NT2/D1 (cell line): ENCODE results near the gene MRPS34.

Experiments used
- DNase-seq: peaks from one replicate; pipeline ENCODE4 v3.0.0-alpha.2; 2011; ENCODE audit warnings: low read depth, low spot score
- H3K27me3 ChIP-seq: 2 replicates; pipeline ENCODE4 v1.6.0; 2011; ENCODE audit warnings: mild to moderate bottlenecking; ENCODE audit not compliant: insufficient read length, insufficient read depth
- H3K36me3 ChIP-seq: 2 replicates; pipeline ENCODE4 v1.6.1; 2011; ENCODE audit warnings: mild to moderate bottlenecking, low read length, mixed read lengths; ENCODE audit not compliant: insufficient read depth, insufficient read length
- H3K4me1 ChIP-seq: 2 replicates; pipeline ENCODE4 v1.5.1; 2011; ENCODE audit not compliant: insufficient read depth, insufficient read length
- H3K4me3 ChIP-seq: 2 replicates; pipeline ENCODE4 v1.5.1; 2011; ENCODE audit warnings: low read depth; ENCODE audit not compliant: insufficient read length
- H3K9ac ChIP-seq: 2 replicates; pipeline ENCODE4 v1.6.0; 2011; ENCODE audit warnings: low read depth; ENCODE audit not compliant: insufficient read length
- H3K9me3 ChIP-seq: 2 replicates; pipeline ENCODE4 v1.5.1; 2011; ENCODE audit warnings: mild to moderate bottlenecking, low read length; ENCODE audit not compliant: insufficient read depth
- SUZ12 ChIP-seq: IDR thresholded peaks from 2 replicates; pipeline ENCODE4 v1.6.1; 2011; ENCODE audit not compliant: insufficient read length, insufficient read depth; ENCODE audit errors: extremely low read depth
- YY1 ChIP-seq: IDR thresholded peaks from 2 replicates; pipeline ENCODE4 v1.6.1; 2011; ENCODE audit not compliant: insufficient read length, insufficient read depth
- ZNF274 ChIP-seq: IDR thresholded peaks from 2 replicates; pipeline ENCODE4 v1.6.1; 2011; ENCODE audit warnings: mild to moderate bottlenecking, low read depth, low read length

Gene MRPS34

GRCh38 chr16:1779234-1779701 lies 6.3 kb upstream of the MRPS34 start:
- peaks cover 72% of the 10 kb centered on the region for H3K36me3 ChIP-seq
- H3K27me3 ChIP-seq: no peaks in the 10 kb centered on the region
- no peaks in the 10 kb centered on the region for H3K9me3 ChIP-seq
- no peak overlapping the region for H3K4me3 ChIP-seq
- DNase-seq: no peak
- peaks cover 24% of the 10 kb centered on the region for H3K4me1 ChIP-seq
- H3K9ac ChIP-seq: peak overlapping the region; percentile 16
- TF ChIP-seq YY1: no peak
- no peak for TF ChIP-seq SUZ12
- TF ChIP-seq ZNF274: no peak

GRCh38 chr16:1778200-1779179 lies 5.6 kb upstream of the MRPS34 start:
- peaks cover 72% of the 10 kb centered on the region for H3K36me3 ChIP-seq
- H3K9ac ChIP-seq: peak overlapping the region; percentile 42
- TF ChIP-seq SUZ12 (no peak), YY1 (no peak), ZNF274 (no peak)
- H3K4me1 ChIP-seq: peaks cover 30% of the 10 kb centered on the region
- H3K9me3 ChIP-seq: no peaks in the 10 kb centered on the region
- H3K4me3 ChIP-seq: no peak overlapping the region
- DNase-seq: no peak
- no peaks in the 10 kb centered on the region for H3K27me3 ChIP-seq

DNA sequence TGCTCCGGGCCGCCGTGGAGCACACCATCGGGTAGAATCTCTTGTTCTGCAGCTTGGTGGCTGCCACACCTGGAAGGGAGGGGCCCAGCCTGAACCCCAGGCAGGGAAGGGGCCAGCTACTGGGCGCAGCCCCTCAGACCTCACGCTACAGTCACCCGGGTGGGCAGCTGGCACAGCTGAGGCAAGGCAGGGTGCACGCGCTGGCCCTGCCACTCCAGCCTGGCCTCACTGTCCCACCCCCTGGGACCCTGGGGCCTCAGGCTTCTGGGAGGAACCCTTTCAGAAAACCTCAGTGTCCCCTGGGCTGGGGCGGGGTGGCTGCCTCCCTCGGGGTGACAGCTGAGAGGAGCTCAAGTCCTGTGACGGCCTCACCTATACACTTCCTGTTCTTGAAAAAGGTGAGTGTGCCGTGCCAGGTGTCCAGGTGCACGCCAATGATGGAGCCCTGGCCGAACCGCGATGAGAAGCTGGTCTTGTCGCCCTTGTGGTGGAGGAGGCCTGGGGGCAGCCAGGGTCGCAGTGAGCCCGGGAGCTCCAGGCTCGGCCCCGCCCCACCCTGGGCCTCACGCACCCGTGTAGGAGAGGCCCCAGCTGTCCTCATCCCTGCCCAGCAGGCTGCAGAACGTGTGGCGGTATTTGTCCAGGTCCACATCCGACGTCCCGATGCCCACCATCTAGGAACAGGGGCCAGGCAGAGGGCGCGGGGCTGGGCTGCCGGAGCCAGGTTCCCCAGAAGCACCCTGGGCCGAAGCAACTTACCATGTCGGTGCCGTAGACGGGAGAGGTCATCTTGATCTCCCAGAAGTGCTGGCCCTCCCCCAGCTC lies 4.7 kb upstream of the MRPS34 start:
- peaks cover 30% of the 10 kb centered on the region for H3K4me1 ChIP-seq
- peak overlapping the region; percentile 42 for H3K9ac ChIP-seq
- H3K9me3 ChIP-seq: no peaks in the 10 kb centered on the region
- no peak overlapping the region for H3K4me3 ChIP-seq
- no peak for DNase-seq
- peaks cover 73% of the 10 kb centered on the region for H3K36me3 ChIP-seq
- H3K27me3 ChIP-seq: no peaks in the 10 kb centered on the region
- no peak for TF ChIP-seq YY1
- no peak for TF ChIP-seq SUZ12
- no peak for TF ChIP-seq ZNF274

DNA sequence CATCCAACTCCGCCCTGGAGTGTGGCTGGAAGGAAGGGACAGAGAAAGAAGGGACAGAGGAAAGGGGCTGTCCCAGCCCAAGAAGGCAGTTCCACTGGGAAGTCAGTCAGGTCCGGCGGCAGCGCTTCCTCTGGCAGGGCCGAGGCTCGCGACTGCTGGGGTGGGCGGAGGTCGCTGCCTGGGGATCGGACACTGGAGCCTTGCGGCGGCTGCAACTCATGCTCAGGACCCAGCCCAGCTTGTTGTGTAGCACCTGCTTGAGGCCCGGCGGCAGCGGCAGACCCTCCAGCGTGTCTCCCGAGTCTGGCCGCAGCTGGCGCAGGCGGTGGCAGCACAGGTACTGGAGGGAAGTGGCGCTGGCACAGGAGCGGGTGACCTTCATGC lies 4.0 kb upstream of the MRPS34 start:
- no peaks in the 10 kb centered on the region for H3K9me3 ChIP-seq
- no peak overlapping the region for H3K4me3 ChIP-seq
- H3K36me3 ChIP-seq: peaks cover 79% of the 10 kb centered on the region
- no peaks in the 10 kb centered on the region for H3K27me3 ChIP-seq
- no peak for DNase-seq
- H3K9ac ChIP-seq: no peak overlapping the region
- TF ChIP-seq SUZ12: no peak
- H3K4me1 ChIP-seq: peaks cover 30% of the 10 kb centered on the region

- H3K4me3 ChIP-seq: no peak overlapping the region
- no peak for TF ChIP-seq ZNF274
- TF ChIP-seq YY1: no peak
- no peak for TF ChIP-seq SUZ12
- H3K4me1 ChIP-seq: peaks cover 30% of the 10 kb centered on the region
- no peak for DNase-seq
- no peaks in the 10 kb centered on the region for H3K27me3 ChIP-seq
- H3K9ac ChIP-seq: no peak overlapping the region
- no peaks in the 10 kb centered on the region for H3K9me3 ChIP-seq
- peaks cover 82% of the 10 kb centered on the region for H3K36me3 ChIP-seq
These were observed 3.7 kb upstream of the MRPS34 start for GRCh38 chr16:1776672-1776955.

DNA sequence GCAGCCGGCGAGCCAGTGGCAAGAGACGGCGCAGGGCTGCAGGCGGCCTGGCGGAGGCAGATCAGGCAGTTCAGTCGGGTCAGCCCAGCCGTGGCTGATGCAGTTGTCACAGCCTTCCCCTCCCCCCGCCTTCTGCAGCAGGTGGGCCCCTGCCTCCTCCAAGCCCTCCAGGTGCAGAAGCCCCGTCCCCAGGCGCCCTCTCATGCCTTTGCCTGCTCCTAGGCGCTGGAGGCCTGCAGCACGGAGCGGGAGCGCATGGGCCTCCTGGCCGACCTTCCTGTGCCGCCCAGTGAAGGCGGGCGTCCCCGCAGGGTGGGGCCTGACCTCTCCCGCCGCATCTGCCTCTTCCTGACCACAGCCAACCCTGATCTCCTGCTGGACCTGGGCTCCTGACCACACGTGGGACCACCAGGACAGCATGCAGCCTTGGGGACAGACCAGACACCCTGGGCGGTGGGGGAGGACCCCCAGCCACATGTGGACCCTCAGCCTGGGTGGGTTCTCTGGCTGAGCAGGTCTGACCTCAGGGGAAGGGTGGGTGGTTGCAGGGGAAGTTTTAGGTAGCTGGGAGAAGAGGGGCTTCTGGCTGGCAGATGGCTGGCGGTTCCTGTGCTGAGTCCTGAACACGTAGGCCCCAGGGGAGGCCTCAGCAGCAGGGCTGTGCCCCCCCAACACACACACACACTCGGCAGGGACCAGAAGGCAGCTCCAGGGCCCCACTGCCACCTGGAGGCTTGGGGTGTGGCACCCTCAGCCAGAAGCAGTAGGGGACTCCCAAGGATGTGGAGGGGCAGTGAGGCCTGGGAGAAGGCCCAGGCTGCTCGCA lies 3.1 kb upstream of the MRPS34 start:
- H3K9me3 ChIP-seq: no peaks in the 10 kb centered on the region
- TF ChIP-seq SUZ12 (no peak), ZNF274 (no peak), YY1 (no peak)
- no peaks in the 10 kb centered on the region for H3K27me3 ChIP-seq
- no peak for DNase-seq
- peaks cover 82% of the 10 kb centered on the region for H3K36me3 ChIP-seq
- H3K4me3 ChIP-seq: no peak overlapping the region
- no peak overlapping the region for H3K9ac ChIP-seq
- H3K4me1 ChIP-seq: peaks cover 25% of the 10 kb centered on the region
